Memory B cell (primary cell): Measurements from ENCODE around the gene AGR3.

ENCODE experiments used
- ATAC-seq: fragments of 150-1000 bp; cut with Tn5 transposase; 2 replicates; pipeline ENCODE4 v1.10.0; 2021; ENCODE audit warnings: low read depth, mild to moderate bottlenecking, moderate library complexity
- DNase-seq, 2 donors: peaks; one replicate each; pipeline ENCODE4 v3.0.0; 2022; ENCODE audit warnings: low spot score in 2 of 2
- H3K27ac Mint-ChIP-seq: one replicate; pipeline ENCODE4 v1.8.0; 2022; ENCODE audit warnings: mild to moderate bottlenecking, moderate library complexity, mixed read lengths
- H3K27me3 Mint-ChIP-seq: one replicate; pipeline ENCODE4 v1.8.0; 2022; ENCODE audit warnings: mixed read lengths
- H3K36me3 Mint-ChIP-seq: one replicate; pipeline ENCODE4 v1.8.0; 2022; ENCODE audit warnings: mild to moderate bottlenecking, mixed read lengths
- H3K4me1 Mint-ChIP-seq: one replicate; pipeline ENCODE4 v1.8.0; 2022; ENCODE audit warnings: mixed read lengths
- H3K4me3 Mint-ChIP-seq: one replicate; pipeline ENCODE4 v1.8.0; 2022; ENCODE audit warnings: mild to moderate bottlenecking, moderate library complexity, mixed read lengths
- H3K9me3 Mint-ChIP-seq: one replicate; pipeline ENCODE4 v1.8.0; 2022; ENCODE audit warnings: mixed read lengths

The AGR3 gene

DNA sequence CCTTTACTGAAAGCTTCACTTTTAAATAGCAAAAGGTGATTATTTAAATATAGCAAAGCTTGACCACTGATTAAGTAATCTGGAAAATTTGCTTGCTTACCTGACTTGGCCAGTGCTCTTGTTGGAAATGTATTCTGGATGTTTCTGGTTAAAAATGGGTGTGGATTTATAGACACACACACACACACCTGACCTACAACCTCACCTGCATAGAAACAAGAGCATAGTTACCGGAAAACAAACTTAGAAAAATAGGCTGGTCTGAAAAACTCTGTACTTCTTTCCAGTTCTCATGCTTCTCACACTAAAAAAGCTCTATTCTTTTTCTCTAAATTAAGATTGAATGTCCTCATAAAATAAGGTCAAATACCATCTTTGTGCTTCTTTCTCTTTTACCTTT lies at the start of gene AGR3:
AGR3 (minus strand) TSS at position 140 of the 400 bp plus-strand sequence. CDS start 3,365 bp downstream, outside the sequence.
- Mint-ChIP-seq H3K27ac (no peak within 1 kb of the TSS), H3K4me3 (no peak within 1 kb of the TSS), H3K36me3 (no peaks in the 10 kb centered on the region), H3K9me3 (no peaks in the 10 kb centered on the region), H3K4me1 (no peaks in the 10 kb centered on the region), H3K27me3 (no peaks in the 10 kb centered on the region)
- DNase-seq (no peak), ATAC-seq (no peak)

DNA sequence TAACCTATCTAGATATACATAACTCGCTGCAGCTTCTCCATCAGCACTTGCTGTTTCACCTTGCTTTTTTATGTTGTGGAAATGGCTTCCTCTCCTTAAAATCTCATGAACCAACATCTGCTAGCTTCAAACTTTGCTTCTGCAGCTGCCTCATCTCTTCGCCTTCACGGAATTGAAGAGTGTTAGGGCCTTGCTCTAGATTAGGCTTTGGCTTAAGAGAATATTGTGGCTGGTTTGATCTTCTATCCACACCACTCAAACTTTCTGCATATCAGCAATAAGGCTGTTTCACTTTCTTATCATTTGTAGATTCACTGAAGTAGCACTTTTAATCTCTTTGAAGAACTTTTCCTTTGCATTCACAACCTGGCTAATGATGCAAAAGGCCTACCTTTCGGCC lies 49.2 kb upstream of the AGR3 start:
- Mint-ChIP-seq H3K4me3 (no peak overlapping the region), H3K4me1 (peaks cover 32% of the 10 kb centered on the region), H3K36me3 (no peaks in the 10 kb centered on the region), H3K9me3 (no peaks in the 10 kb centered on the region), H3K27me3 (peaks cover 7% of the 10 kb centered on the region), H3K27ac (no peak overlapping the region)
- DNase-seq: no peak
- ATAC-seq: no peak

DNA sequence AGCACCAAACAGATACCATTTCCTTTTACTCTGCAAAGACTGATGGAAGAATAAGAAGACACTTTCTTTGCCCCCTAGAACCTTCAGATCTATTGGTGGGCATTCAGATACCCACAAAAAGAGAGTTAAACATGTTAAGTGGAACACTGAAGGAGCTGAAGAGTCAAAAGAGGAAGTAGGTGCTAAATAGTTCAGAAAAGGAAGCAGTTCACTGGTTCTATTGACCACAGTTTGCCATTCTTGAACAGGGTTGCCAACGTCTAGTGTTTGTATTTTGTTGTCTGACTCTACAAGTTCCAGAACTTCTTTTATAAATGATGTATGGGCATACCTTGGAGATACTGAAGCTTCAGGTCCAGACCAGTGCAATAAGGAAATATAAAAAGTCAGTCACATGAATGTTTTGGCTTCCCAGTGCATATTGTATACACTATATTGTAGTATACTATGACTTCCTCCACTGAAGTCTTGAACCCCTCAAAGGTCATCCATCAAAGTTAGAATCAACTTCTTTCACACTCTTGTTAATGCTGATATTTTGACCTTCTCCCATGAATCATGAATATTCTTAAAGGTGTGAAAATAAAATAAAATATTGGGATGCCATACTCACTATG lies 47.5 kb upstream of the AGR3 start:
- ATAC-seq (peak; percentile 94), DNase-seq (peak in 1 of 2 donors; percentile 28)
- no peak overlapping the region for H3K4me3 Mint-ChIP-seq
- H3K9me3 Mint-ChIP-seq: no peaks in the 10 kb centered on the region
- peaks cover 27% of the 10 kb centered on the region for H3K4me1 Mint-ChIP-seq
- H3K36me3 Mint-ChIP-seq: no peaks in the 10 kb centered on the region
- no peak overlapping the region for H3K27ac Mint-ChIP-seq
- H3K27me3 Mint-ChIP-seq: peaks cover 7% of the 10 kb centered on the region

GRCh38 chr7:16926861-16927260 lies 45.1 kb upstream of the AGR3 start:
- ATAC-seq: no peak
- no peaks in the 10 kb centered on the region for H3K9me3 Mint-ChIP-seq
- H3K4me3 Mint-ChIP-seq: no peak overlapping the region
- peaks cover 25% of the 10 kb centered on the region for H3K4me1 Mint-ChIP-seq
- H3K27me3 Mint-ChIP-seq: peaks cover 5% of the 10 kb centered on the region
- no peak for DNase-seq
- H3K36me3 Mint-ChIP-seq: no peaks in the 10 kb centered on the region
- H3K27ac Mint-ChIP-seq: no peak overlapping the region

GRCh38 chr7:16926283-16926682 lies 44.5 kb upstream of the AGR3 start:
- Mint-ChIP-seq H3K9me3 (no peaks in the 10 kb centered on the region), H3K27me3 (peaks cover 5% of the 10 kb centered on the region), H3K27ac (no peak overlapping the region), H3K36me3 (no peaks in the 10 kb centered on the region), H3K4me1 (peaks cover 23% of the 10 kb centered on the region), H3K4me3 (no peak overlapping the region)
- ATAC-seq (peak; percentile 46), DNase-seq (no peak)

GRCh38 chr7:16925609-16926008 lies 43.8 kb upstream of the AGR3 start:
- no peaks in the 10 kb centered on the region for H3K36me3 Mint-ChIP-seq
- ATAC-seq (no peak), DNase-seq (no peak)
- peaks cover 5% of the 10 kb centered on the region for H3K27me3 Mint-ChIP-seq
- H3K9me3 Mint-ChIP-seq: no peaks in the 10 kb centered on the region
- peaks cover 21% of the 10 kb centered on the region for H3K4me1 Mint-ChIP-seq
- no peak overlapping the region for H3K4me3 Mint-ChIP-seq
- no peak overlapping the region for H3K27ac Mint-ChIP-seq

DNA sequence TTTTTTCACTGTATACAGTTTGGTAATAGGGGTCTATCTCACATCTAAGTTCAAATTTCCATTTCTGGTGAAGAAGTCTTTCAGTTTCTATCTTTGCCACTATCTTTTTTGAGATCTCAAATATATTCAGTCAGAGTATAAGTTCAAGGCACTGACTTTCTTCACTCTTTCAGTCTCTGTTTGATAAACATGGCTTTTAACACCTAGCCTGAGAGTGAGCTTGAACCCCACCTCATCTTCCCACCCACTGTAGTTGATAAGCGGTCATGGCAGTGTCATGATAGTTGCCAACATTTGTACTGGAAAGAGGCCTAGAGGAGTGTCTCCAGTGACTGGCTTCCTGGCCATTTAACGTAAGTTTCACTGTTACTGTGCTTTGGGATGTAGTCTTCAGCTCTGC lies 41.2 kb upstream of the AGR3 start:
- DNase-seq: no peak
- no peak overlapping the region for H3K4me3 Mint-ChIP-seq
- no peak overlapping the region for H3K27ac Mint-ChIP-seq
- no peaks in the 10 kb centered on the region for H3K9me3 Mint-ChIP-seq
- ATAC-seq: no peak
- H3K36me3 Mint-ChIP-seq: no peaks in the 10 kb centered on the region
- H3K27me3 Mint-ChIP-seq: peaks cover 1% of the 10 kb centered on the region
- H3K4me1 Mint-ChIP-seq: peaks cover 10% of the 10 kb centered on the region

DNA sequence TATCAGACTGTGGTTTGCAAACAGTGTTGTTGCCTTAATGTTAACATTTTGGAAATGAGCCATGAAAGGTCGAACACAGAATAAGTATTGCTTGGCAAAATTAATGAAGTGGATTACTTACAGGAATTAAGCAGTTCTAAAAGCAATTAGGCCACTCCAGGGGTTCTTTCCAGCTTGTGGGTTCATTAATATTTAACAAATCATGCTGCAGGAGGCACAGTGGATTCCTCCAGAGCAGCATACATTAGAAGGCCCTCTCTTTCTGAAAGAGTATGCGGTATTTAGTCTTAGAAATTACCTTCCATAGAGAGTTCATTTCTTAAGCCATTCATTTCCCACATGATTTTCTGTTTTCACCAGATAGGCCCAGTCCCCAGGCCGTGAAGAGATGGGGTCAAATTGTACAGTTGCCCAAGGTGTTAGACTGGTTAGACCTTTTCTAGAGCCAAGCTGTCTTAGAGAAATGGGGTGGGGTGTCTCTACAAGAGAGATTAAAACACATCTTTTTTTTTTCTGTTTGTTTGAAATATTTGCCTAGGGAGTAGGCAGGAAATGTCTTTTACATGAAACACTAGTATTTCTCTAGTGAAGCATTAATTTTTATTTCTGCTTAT lies 40.0 kb upstream of the AGR3 start:
- no peak overlapping the region for H3K4me3 Mint-ChIP-seq
- H3K27ac Mint-ChIP-seq: no peak overlapping the region
- H3K9me3 Mint-ChIP-seq: no peaks in the 10 kb centered on the region
- no peaks in the 10 kb centered on the region for H3K27me3 Mint-ChIP-seq
- peaks cover 9% of the 10 kb centered on the region for H3K4me1 Mint-ChIP-seq
- ATAC-seq (no peak), DNase-seq (no peak)
- no peaks in the 10 kb centered on the region for H3K36me3 Mint-ChIP-seq

- Mint-ChIP-seq H3K9me3 (no peaks in the 10 kb centered on the region), H3K4me3 (no peak overlapping the region), H3K36me3 (no peaks in the 10 kb centered on the region), H3K27me3 (no peaks in the 10 kb centered on the region), H3K4me1 (peaks cover 14% of the 10 kb centered on the region), H3K27ac (no peak overlapping the region)
- DNase-seq: no peak
- no peak for ATAC-seq
Measured at GRCh38 chr7:16921151-16921550, 39.4 kb upstream of the AGR3 start.

DNA sequence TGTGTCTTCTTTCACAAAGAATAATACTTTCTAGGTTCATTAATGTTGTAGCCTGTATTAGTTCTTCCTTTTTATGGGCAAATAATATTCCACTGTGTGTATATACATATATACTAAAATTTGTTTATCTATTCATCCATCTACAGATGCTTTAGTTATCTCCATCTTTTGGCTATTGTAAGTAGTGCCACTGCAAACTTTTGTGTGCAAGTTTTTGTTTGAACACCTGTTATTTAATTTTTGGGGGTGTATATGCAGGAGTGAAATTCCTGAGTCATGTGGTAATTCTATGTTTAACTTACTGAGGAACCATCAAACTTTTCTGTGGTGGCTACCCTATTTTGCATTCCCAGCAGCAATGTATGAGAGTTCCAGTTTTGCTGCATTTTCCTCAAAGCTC lies 37.7 kb upstream of the AGR3 start:
- Mint-ChIP-seq H3K4me1 (peaks cover 16% of the 10 kb centered on the region), H3K27me3 (no peaks in the 10 kb centered on the region), H3K36me3 (no peaks in the 10 kb centered on the region), H3K9me3 (no peaks in the 10 kb centered on the region), H3K27ac (no peak overlapping the region), H3K4me3 (no peak overlapping the region)
- ATAC-seq (no peak), DNase-seq (no peak)

DNA sequence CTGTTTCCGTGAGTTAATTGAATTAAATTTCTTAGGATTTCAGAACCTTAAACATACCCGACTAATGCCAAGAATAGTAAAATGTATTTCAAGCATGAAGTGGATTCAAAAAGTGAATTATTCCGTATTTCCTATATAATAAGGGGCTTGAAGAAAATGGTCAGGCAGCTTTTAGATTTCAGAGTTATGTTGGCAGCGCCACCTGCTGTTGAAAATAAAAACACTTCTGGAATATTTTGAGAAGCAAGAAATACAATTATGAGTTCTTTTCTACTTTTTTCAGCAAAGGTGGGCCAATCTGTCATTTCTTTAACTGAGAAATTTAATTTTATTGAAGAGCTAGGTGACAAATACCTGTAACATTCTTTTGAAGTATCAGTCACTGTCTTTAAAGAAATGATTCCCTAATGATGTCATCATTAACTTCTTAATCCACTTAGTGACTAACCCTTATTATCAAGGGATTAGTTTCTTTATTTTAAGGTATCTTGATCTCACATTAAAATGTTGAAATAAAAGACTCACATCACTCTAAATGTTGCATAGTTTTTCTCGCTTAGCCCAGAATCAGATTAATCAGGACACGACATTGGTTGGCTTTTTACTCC lies 36.6 kb upstream of the AGR3 start:
- no peaks in the 10 kb centered on the region for H3K9me3 Mint-ChIP-seq
- H3K27me3 Mint-ChIP-seq: peaks cover 2% of the 10 kb centered on the region
- no peak overlapping the region for H3K4me3 Mint-ChIP-seq
- H3K4me1 Mint-ChIP-seq: peaks cover 16% of the 10 kb centered on the region
- H3K27ac Mint-ChIP-seq: no peak overlapping the region
- DNase-seq (peak in 1 of 2 donors; percentile 26), ATAC-seq (no peak)
- no peaks in the 10 kb centered on the region for H3K36me3 Mint-ChIP-seq

DNA sequence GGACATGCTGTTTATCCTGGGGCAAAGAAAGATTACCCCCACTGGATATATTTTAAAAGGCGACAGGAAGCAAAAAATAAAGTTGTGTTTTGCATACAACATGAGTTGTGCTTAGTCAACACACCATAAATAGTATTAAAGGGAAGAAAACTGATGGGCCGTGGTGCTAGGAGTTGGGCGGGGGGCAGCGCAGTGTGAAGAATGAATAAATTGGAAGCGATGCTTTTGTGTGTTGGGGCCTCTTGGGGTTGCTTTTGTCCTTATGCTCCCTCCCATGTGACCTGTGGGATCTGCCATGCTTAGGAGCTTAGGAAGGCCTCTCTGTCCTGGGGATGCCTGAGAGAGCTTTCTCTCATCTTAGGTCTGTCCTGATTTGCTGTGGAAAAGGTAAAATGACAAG lies 35.0 kb upstream of the AGR3 start:
- DNase-seq (no peak), ATAC-seq (no peak)
- Mint-ChIP-seq H3K27ac (no peak overlapping the region), H3K4me1 (peaks cover 9% of the 10 kb centered on the region), H3K9me3 (no peaks in the 10 kb centered on the region), H3K36me3 (no peaks in the 10 kb centered on the region), H3K4me3 (no peak overlapping the region), H3K27me3 (peaks cover 2% of the 10 kb centered on the region)

DNA sequence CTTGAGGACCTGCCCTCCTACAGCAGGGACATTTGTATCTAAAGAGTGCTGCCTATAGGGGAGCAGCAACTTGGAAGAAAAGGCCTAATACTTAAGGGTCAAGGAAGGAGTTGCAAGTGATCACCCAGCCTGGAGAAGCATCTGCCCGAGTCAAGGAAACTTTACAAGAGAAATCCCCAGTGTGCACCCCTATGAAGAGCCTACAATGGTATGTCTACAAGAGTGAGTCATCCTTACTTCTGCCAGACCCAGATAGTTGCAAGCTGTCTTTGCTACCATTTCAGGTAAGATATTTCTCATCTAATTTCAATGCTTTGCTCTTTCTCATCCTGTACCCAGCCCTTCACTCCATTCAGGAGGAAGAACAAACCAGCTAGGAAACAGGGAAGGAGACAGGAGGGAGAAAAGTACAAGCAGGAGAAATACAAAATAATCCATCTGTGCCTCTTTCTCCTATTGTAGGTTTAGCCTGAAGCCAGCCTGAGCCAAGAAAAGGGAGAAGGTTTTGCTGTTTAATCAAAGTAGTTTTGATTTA lies 34.4 kb upstream of the AGR3 start:
- peaks cover 4% of the 10 kb centered on the region for H3K27me3 Mint-ChIP-seq
- no peaks in the 10 kb centered on the region for H3K9me3 Mint-ChIP-seq
- H3K4me3 Mint-ChIP-seq: no peak overlapping the region
- peaks cover 9% of the 10 kb centered on the region for H3K4me1 Mint-ChIP-seq
- no peak overlapping the region for H3K27ac Mint-ChIP-seq
- ATAC-seq: no peak
- DNase-seq: no peak
- peaks cover 2% of the 10 kb centered on the region for H3K36me3 Mint-ChIP-seq

GRCh38 chr7:16915405-16915804 lies 33.6 kb upstream of the AGR3 start:
- Mint-ChIP-seq H3K27me3 (peaks cover 5% of the 10 kb centered on the region), H3K27ac (no peak overlapping the region), H3K4me3 (no peak overlapping the region), H3K9me3 (peaks cover 5% of the 10 kb centered on the region), H3K4me1 (peaks cover 9% of the 10 kb centered on the region), H3K36me3 (peaks cover 2% of the 10 kb centered on the region)
- ATAC-seq: no peak
- DNase-seq: no peak
